ENCODE data around the gene PREB.
A peak's percentile ranks its signal among the peaks of the same experiment; 100 is the strongest.
"Not testable (repeated sequence)": the region's sequence is repeated elsewhere in the genome, so short reads cannot be mapped to it uniquely, and the experiment has no call there.

The PREB gene

GRCh38 chr2:27127883-27128667, 6.4 kb downstream of the PREB start:
- DNase-seq (ENCODE audit: low read depth, low spot score), result no peak

GRCh38 chr2:27126252-27126710, 8.2 kb downstream of the PREB start:
- DNase-seq (ENCODE audit: low read depth, low spot score), result no peak

- DNase-seq (ENCODE audit: low read depth, low spot score), result no peak
Measured at GRCh38 chr2:27125104-27125503, 9.3 kb downstream of the PREB start.

GRCh38 chr2:27123302-27124150, 10.9 kb downstream of the PREB start, which contains the start of gene ABHD1:
Gene ABHD1 (plus strand): TSS chr2:27123815. CDS start chr2:27123949, 134 bp downstream.
- peak; percentile 40 for DNase-seq (ENCODE audit: low read depth, low spot score)

GRCh38 chr2:27122791-27123190, 11.6 kb downstream of the PREB start:
- no peak for DNase-seq (ENCODE audit: low read depth, low spot score)

GRCh38 chr2:27121906-27122305, 12.5 kb downstream of the PREB start:
- DNase-seq (ENCODE audit: low read depth, low spot score), result no peak

- not testable (repeated sequence) for DNase-seq (ENCODE audit: low read depth, low spot score)
Measured at GRCh38 chr2:27119330-27119670, 15.1 kb downstream of the PREB start.

GRCh38 chr2:27118525-27119329, 15.7 kb downstream of the PREB start, which contains the start of gene CGREF1:
Gene CGREF1 (minus strand): TSS chr2:27119128. CDS start chr2:27104366, 14,762 bp downstream.
- DNase-seq (ENCODE audit: low read depth, low spot score), result peak; percentile 62

- no peak for DNase-seq (ENCODE audit: low read depth, low spot score)
Measured at GRCh38 chr2:27117995-27118524, 16.4 kb downstream of the PREB start.

- no peak for DNase-seq (ENCODE audit: low read depth, low spot score)
Measured at GRCh38 chr2:27115519-27115918, 18.9 kb downstream of the PREB start.

- DNase-seq (ENCODE audit: low read depth, low spot score), result not testable (repeated sequence)
Measured at GRCh38 chr2:27111392-27112078, 22.9 kb downstream of the PREB start.

GRCh38 chr2:27110603-27111352, 23.7 kb downstream of the PREB start:
- not testable (repeated sequence) for DNase-seq (ENCODE audit: low read depth, low spot score)

- no peak for DNase-seq (ENCODE audit: low read depth, low spot score)
Measured at GRCh38 chr2:27109083-27109482, 25.4 kb downstream of the PREB start.

- no peak for DNase-seq (ENCODE audit: low read depth, low spot score)
Measured at GRCh38 chr2:27108221-27108620, 26.2 kb downstream of the PREB start.

- DNase-seq (ENCODE audit: low read depth, low spot score), result no peak
Measured at GRCh38 chr2:27105981-27106380, 28.5 kb downstream of the PREB start.

- DNase-seq (ENCODE audit: low read depth, low spot score), result no peak
Measured at GRCh38 chr2:27102329-27102728, 32.1 kb downstream of the PREB start.

GRCh38 chr2:27100036-27100435, 34.4 kb downstream of the PREB start:
- DNase-seq (ENCODE audit: low read depth, low spot score), result no peak

GRCh38 chr2:27099334-27099955, 35.0 kb downstream of the PREB start:
- DNase-seq (ENCODE audit: low read depth, low spot score), result no peak

GRCh38 chr2:27097341-27097740, 37.1 kb downstream of the PREB start:
- DNase-seq (ENCODE audit: low read depth, low spot score), result no peak
